ENCODE measurements around the gene LARP4B. TPM values are rescaled to one million over a fixed set of nuclear protein-coding genes. Genes with fewer than 3 reads are reported as not detected.
A peak's percentile ranks its signal among the peaks of the same experiment; 100 is the strongest.

LARP4B gene
- total and polyA plus RNA-seq, 2 experiments from 2014 or later, result 18.3 to 52.3 TPM

GRCh38 chr10:938941-939678, 7.6 kb upstream of the LARP4B start:
- Mint-ChIP-seq H3K27me3 (ENCODE audit: insufficient read depth, low read depth, poor library complexity) (peaks cover 4% of the 10 kb centered on the region), H3K36me3 (ENCODE audit: low read depth) (no peaks in the 10 kb centered on the region), H3K27ac (no peak overlapping the region), H3K4me1 (peaks cover 6% of the 10 kb centered on the region; the same call in 1 of the 3 replicates), H3K4me3 (no peak overlapping the region), H3K9me3 (no peaks in the 10 kb centered on the region)
- H3K27ac ChIP-seq (ENCODE audit: low read depth), result no peak overlapping the region
- H3K79me2 ChIP-seq (replicated peaks; ENCODE audit: insufficient read depth), result no peaks in the 10 kb centered on the region
- TF ChIP-seq, protein P1, sequence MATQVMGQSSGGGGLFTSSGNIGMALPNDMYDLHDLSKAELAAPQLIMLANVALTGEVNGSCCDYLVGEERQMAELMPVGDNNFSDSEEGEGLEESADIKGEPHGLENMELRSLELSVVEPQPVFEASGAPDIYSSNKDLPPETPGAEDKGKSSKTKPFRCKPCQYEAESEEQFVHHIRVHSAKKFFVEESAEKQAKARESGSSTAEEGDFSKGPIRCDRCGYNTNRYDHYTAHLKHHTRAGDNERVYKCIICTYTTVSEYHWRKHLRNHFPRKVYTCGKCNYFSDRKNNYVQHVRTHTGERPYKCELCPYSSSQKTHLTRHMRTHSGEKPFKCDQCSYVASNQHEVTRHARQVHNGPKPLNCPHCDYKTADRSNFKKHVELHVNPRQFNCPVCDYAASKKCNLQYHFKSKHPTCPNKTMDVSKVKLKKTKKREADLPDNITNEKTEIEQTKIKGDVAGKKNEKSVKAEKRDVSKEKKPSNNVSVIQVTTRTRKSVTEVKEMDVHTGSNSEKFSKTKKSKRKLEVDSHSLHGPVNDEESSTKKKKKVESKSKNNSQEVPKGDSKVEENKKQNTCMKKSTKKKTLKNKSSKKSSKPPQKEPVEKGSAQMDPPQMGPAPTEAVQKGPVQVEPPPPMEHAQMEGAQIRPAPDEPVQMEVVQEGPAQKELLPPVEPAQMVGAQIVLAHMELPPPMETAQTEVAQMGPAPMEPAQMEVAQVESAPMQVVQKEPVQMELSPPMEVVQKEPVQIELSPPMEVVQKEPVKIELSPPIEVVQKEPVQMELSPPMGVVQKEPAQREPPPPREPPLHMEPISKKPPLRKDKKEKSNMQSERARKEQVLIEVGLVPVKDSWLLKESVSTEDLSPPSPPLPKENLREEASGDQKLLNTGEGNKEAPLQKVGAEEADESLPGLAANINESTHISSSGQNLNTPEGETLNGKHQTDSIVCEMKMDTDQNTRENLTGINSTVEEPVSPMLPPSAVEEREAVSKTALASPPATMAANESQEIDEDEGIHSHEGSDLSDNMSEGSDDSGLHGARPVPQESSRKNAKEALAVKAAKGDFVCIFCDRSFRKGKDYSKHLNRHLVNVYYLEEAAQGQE (IDR thresholded peaks at IDR 0.05; ENCODE audit: unreplicated experiment), result no peak
- TF ChIP-seq CREB1 (CRISPR knock-in tag; IDR thresholded peaks at IDR 0.05; ENCODE audit: low read depth) (no peak), EZH2 (IDR thresholded peaks at IDR 0.05; ENCODE audit: low read depth, unreplicated experiment) (no peak), ZNF331 (CRISPR knock-in tag; IDR thresholded peaks at IDR 0.05; ENCODE audit: low read depth) (no peak)
- TF ChIP-seq, protein P2, sequence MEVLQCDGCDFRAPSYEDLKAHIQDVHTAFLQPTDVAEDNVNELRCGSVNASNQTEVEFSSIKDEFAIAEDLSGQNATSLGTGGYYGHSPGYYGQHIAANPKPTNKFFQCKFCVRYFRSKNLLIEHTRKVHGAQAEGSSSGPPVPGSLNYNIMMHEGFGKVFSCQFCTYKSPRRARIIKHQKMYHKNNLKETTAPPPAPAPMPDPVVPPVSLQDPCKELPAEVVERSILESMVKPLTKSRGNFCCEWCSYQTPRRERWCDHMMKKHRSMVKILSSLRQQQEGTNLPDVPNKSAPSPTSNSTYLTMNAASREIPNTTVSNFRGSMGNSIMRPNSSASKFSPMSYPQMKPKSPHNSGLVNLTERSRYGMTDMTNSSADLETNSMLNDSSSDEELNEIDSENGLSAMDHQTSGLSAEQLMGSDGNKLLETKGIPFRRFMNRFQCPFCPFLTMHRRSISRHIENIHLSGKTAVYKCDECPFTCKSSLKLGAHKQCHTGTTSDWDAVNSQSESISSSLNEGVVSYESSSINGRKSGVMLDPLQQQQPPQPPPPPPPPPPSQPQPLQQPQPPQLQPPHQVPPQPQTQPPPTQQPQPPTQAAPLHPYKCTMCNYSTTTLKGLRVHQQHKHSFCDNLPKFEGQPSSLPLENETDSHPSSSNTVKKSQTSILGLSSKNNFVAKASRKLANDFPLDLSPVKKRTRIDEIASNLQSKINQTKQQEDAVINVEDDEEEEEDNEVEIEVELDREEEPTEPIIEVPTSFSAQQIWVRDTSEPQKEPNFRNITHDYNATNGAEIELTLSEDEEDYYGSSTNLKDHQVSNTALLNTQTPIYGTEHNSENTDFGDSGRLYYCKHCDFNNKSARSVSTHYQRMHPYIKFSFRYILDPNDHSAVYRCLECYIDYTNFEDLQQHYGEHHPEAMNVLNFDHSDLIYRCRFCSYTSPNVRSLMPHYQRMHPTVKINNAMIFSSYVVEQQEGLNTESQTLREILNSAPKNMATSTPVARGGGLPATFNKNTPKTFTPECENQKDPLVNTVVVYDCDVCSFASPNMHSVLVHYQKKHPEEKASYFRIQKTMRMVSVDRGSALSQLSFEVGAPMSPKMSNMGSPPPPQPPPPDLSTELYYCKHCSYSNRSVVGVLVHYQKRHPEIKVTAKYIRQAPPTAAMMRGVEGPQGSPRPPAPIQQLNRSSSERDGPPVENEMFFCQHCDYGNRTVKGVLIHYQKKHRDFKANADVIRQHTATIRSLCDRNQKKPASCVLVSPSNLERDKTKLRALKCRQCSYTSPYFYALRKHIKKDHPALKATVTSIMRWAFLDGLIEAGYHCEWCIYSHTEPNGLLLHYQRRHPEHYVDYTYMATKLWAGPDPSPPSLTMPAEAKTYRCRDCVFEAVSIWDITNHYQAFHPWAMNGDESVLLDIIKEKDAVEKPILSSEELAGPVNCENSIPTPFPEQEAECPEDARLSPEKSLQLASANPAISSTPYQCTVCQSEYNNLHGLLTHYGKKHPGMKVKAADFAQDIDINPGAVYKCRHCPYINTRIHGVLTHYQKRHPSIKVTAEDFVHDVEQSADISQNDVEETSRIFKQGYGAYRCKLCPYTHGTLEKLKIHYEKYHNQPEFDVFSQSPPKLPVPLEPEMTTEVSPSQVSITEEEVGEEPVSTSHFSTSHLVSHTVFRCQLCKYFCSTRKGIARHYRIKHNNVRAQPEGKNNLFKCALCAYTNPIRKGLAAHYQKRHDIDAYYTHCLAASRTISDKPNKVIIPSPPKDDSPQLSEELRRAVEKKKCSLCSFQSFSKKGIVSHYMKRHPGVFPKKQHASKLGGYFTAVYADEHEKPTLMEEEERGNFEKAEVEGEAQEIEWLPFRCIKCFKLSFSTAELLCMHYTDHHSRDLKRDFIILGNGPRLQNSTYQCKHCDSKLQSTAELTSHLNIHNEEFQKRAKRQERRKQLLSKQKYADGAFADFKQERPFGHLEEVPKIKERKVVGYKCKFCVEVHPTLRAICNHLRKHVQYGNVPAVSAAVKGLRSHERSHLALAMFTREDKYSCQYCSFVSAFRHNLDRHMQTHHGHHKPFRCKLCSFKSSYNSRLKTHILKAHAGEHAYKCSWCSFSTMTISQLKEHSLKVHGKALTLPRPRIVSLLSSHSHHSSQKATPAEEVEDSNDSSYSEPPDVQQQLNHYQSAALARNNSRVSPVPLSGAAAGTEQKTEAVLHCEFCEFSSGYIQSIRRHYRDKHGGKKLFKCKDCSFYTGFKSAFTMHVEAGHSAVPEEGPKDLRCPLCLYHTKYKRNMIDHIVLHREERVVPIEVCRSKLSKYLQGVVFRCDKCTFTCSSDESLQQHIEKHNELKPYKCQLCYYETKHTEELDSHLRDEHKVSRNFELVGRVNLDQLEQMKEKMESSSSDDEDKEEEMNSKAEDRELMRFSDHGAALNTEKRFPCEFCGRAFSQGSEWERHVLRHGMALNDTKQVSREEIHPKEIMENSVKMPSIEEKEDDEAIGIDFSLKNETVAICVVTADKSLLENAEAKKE (CRISPR knock-in tag; IDR thresholded peaks at IDR 0.05), result no peak
- H3K36me3 ChIP-seq (ENCODE audit: insufficient read depth), result no peaks in the 10 kb centered on the region
- DNase-seq (ENCODE audit: low spot score), result no peak
- no peak for ATAC-seq
- no peaks in the 10 kb centered on the region for H4K20me1 ChIP-seq (replicated peaks; ENCODE audit: insufficient read depth)
- 0 out of 2 replicates have a peak, but pooled peaks cover 4% of the 10 kb centered on the region for H3F3A ChIP-seq (replicated peaks; ENCODE audit: low read depth)
- no peak overlapping the region for H3K4me2 ChIP-seq
- no peak overlapping the region for H3K4me3 ChIP-seq
- 0 out of 2 replicates have a peak overlapping the region, but pooled peaks have one; percentile 18 for H2AFZ ChIP-seq
- H3K4me1 ChIP-seq (ENCODE audit: insufficient read depth), result no peaks in the 10 kb centered on the region
- H3K9me2 ChIP-seq (ENCODE audit: insufficient read depth), result no peaks in the 10 kb centered on the region
- no peaks in the 10 kb centered on the region for H3K27me3 ChIP-seq (ENCODE audit: insufficient read depth)
